HepG2 (cell line): Measurements from ENCODE around the gene PRDX5. TPM values are rescaled to one million over a fixed set of nuclear protein-coding genes. Genes with fewer than 3 reads are reported as not detected.

ENCODE experiments used
- ATAC-seq: fragments of 200-7000 bp; cut with Tn5 transposase; 3 replicates; pipeline ENCODE4 v1.9.1; 2020; ENCODE audit warnings: mild to moderate bottlenecking, moderate library complexity
- BruUV-seq: library from RNA; stranded (reverse); fragments of 400-500 nt; replicated peaks from 2 replicates; lab custom pipeline; 2021; lab: Mats Ljungman, UMichigan
- CTCF ChIA-PET: fragments of 300-600 bp; formaldehyde crosslinking; extraction: SDS; loops from one replicate; lab custom pipeline; 2021; ENCODE audit warnings: low total read pairs, inconsistent platforms, low intra/inter-chr PET ratio; lab: Yijun Ruan, JAX
- POLR2A ChIA-PET: fragments of 350-600 bp; sonication (Branson Sonifier 250); formaldehyde crosslinking; loops from one replicate; lab custom pipeline; 2020; ENCODE audit warnings: antibody characterized with exemption, inconsistent platforms; lab: Yijun Ruan, JAX
- DNase-seq: peaks from one replicate; pipeline ENCODE4 v3.0.0-alpha.2; 2015; ENCODE audit warnings: low spot score
- FAIRE-seq: peaks from 3 replicates; lab custom pipeline; 2011; peaks lifted over from hg19 to GRCh38; lab: Jason Lieb, UNC
- H2AFZ ChIP-seq: one replicate; pipeline ENCODE4 v1.6.1; 2011; ENCODE audit warnings: low read length, inconsistent platforms
- H3K27ac ChIP-seq: fragments of 300-600 bp; 3 replicates; pipeline ENCODE4 v1.8.0; 2011; ENCODE audit warnings: mixed run types, mild to moderate bottlenecking, mixed read lengths, low read length, inconsistent platforms; ENCODE audit not compliant: insufficient read depth; ENCODE audit errors: extremely low read length
- H3K27me3 ChIP-seq, 2 experiments: fragments of 200-600 bp in 1 of 2; 2 replicates in 1 of 2; 3 replicates in 1 of 2; pipeline versions ENCODE4 v1.6.0 to v1.8.0; 2011; ENCODE audit warnings: low read length in 2 of 2, mild to moderate bottlenecking in 2 of 2, moderate library complexity in 2 of 2, inconsistent platforms in 1 of 2; ENCODE audit not compliant: insufficient read depth in 2 of 2, control insufficient read depth in 1 of 2
- H3K36me3 ChIP-seq, 2 experiments: fragments of 200-600 bp in 1 of 2; replicated peaks in 1 of 2; 2 replicates in 1 of 2; 3 replicates in 1 of 2; pipeline versions ENCODE4 v1.5.1 to v1.8.0; 2011; ENCODE audit warnings: low read length in 2 of 2, inconsistent platforms in 1 of 2; ENCODE audit not compliant: insufficient read depth in 2 of 2, control insufficient read depth in 1 of 2
- H3K4me1 ChIP-seq: 2 replicates; pipeline ENCODE4 v1.5.1; 2012; ENCODE audit warnings: low read length, inconsistent platforms; ENCODE audit not compliant: insufficient read depth
- H3K4me2 ChIP-seq: 2 replicates; pipeline ENCODE4 v1.6.0; 2011; ENCODE audit warnings: low read depth, low read length, inconsistent platforms
- H3K4me3 ChIP-seq, 3 experiments: fragments of 200-600 bp in 1 of 3; sonication (generic), shearing (Covaris generic) in 1 of 3; replicated peaks in 1 of 3; 2 replicates each; pipeline ENCODE4 v1.5.1; 2011 to 2016; ENCODE audit warnings: low read length in 3 of 3, inconsistent platforms in 2 of 3, low read depth in 2 of 3, mild to moderate bottlenecking in 2 of 3, control low read depth in 1 of 3, mixed read lengths in 1 of 3; ENCODE audit not compliant: insufficient read depth in 1 of 3
- H3K79me2 ChIP-seq: one replicate; pipeline ENCODE4 v1.6.1; 2011; ENCODE audit warnings: low read length, inconsistent platforms; ENCODE audit not compliant: insufficient read depth
- H3K9ac ChIP-seq: 2 replicates; pipeline ENCODE4 v1.6.0; 2011; ENCODE audit warnings: mild to moderate bottlenecking, low read depth, low read length, inconsistent platforms; ENCODE audit not compliant: insufficient read depth
- H3K9me3 ChIP-seq: 2 replicates; pipeline ENCODE4 v1.5.1; 2012; ENCODE audit warnings: mild to moderate bottlenecking, low read length
- H4K20me1 ChIP-seq: 2 replicates; pipeline ENCODE4 v1.6.0; 2011; ENCODE audit warnings: inconsistent platforms, mild to moderate bottlenecking, low read length, moderate library complexity; ENCODE audit not compliant: insufficient read depth
- ERF ChIP-seq: IDR thresholded peaks from 2 replicates; pipeline ENCODE4 v1.6.1; 2018; ENCODE audit warnings: missing biosample characterization, missing genetic modification reagents
- MIXL1 ChIP-seq: IDR thresholded peaks from 2 replicates; pipeline ENCODE4 v1.6.1; 2016
- NKX3-1 ChIP-seq: sonication (generic); formaldehyde crosslinking; IDR thresholded peaks from 2 replicates; pipeline ENCODE4 v1.5.0; 2020; ENCODE audit warnings: missing genetic modification reagents
- RCOR2 ChIP-seq: IDR thresholded peaks from 2 replicates; pipeline ENCODE4 v1.6.1; 2016; ENCODE audit warnings: missing biosample characterization, missing genetic modification reagents
- SOX5 ChIP-seq: IDR thresholded peaks from 2 replicates; pipeline ENCODE4 v1.6.1; 2016; ENCODE audit warnings: borderline replicate concordance
- ZBTB2 ChIP-seq: sonication (generic); formaldehyde crosslinking; IDR thresholded peaks from 2 replicates; pipeline ENCODE4 v1.8.0; 2022; ENCODE audit warnings: low read depth, missing genetic modification reagents
- ZFP37 ChIP-seq: sonication (generic); formaldehyde crosslinking; IDR thresholded peaks from 2 replicates; pipeline ENCODE4 v1.4.0; 2020; ENCODE audit warnings: missing genetic modification reagents, borderline replicate concordance
- ZNF136 ChIP-seq: sonication (generic); formaldehyde crosslinking; IDR thresholded peaks from 2 replicates; pipeline ENCODE4 v1.8.1; 2022; ENCODE audit warnings: low read depth, mild to moderate bottlenecking, moderate library complexity, missing genetic modification reagents
- ZNF510 ChIP-seq: sonication (generic); formaldehyde crosslinking; IDR thresholded peaks from 2 replicates; pipeline ENCODE4 v1.4.0; 2020; ENCODE audit warnings: low read depth, mild to moderate bottlenecking, missing genetic modification reagents
- ZNF616 ChIP-seq: sonication (generic); formaldehyde crosslinking; IDR thresholded peaks from 2 replicates; pipeline ENCODE4 v1.5.0; 2020; ENCODE audit warnings: low read depth, mild to moderate bottlenecking, missing genetic modification reagents
- WGBS: methylation state at CpG from one replicate; pipeline ENCODE4 v1.1.6; 2017; ENCODE audit warnings: low lambda C conversion rate; 5-methylcytosine and 5-hydroxymethylcytosine counted together
- in situ Hi-C: cut with HindIII; loops from 2 replicates; pipeline ENCODE4 v1.10.0; 2017; ENCODE audit warnings: low pct_unique_long_range_greater_than_20kb; ENCODE audit not compliant: extremely low pct_ligation_motif_present
- intact Hi-C: fragments of 100-400 bp; cut with micrococcal nuclease; formaldehyde crosslinking; loops from one replicate; pipeline ENCODE4 v1.10.0; 2022; ENCODE audit not compliant: unreplicated experiment
- polyA plus RNA-seq, 8 experiments: library from polyadenylated mRNA; depleted of rRNA in 3 of 8; stranded (reverse) in 7 of 8; unstranded in 1 of 8; fragments of >200 nt; fragmentation: Illumina TruSeq in 4 of 8; extraction: Trizol in 4 of 8; gene quantifications; 2 replicates each; pipeline versions ENCODE4 v1.2.1 to v1.2.3, GENCODE V29; 2011 to 2016; ENCODE audit warnings: low read depth in 4 of 8, missing spikeins in 1 of 8, mixed read lengths in 1 of 8; ENCODE audit not compliant: insufficient read depth in 1 of 8
- total RNA-seq, 5 experiments: library from RNA; depleted of rRNA; stranded (reverse); fragments of >200 nt; fragmentation: Illumina TruSeq; extraction: Trizol; gene quantifications; 2 replicates each; pipeline ENCODE4 v1.2.3, GENCODE V29; 2016; ENCODE audit warnings: low read depth in 1 of 5
- TF ChIP-seq, protein P1 (sequence below): sonication (generic); formaldehyde crosslinking; IDR thresholded peaks from 2 replicates; pipeline ENCODE4 v1.8.0; 2022; ENCODE audit warnings: mild to moderate bottlenecking, missing genetic modification reagents; ENCODE audit not compliant: insufficient replicate concordance
- TF ChIP-seq, protein P2 (sequence below): IDR thresholded peaks from 2 replicates; pipeline ENCODE4 v1.4.0; 2020; ENCODE audit warnings: mild to moderate bottlenecking, missing genetic modification reagents

PRDX5 gene
- total and polyA plus RNA-seq, 2 of the 13 experiments (the other 11 are each of a cell fraction or from before 2014, with no cell fraction given) = 215 to 311 TPM

GRCh38 chr11:64320556-64320955, 2.6 kb downstream of the PRDX5 start:
- peaks cover 1 to 20% of the 10 kb centered on the region in 2 experiments; a peak in 2 of 5 replicates for H3K36me3 ChIP-seq
- H3K27me3 ChIP-seq = no peaks in the 10 kb centered on the region; a peak in 1 of 5 replicates
- POLR2A ChIA-PET = interaction anchor here (0.9 kb wide), 1 partner anchor 11 kb away, joined by 5 read pairs; no protein-coding TSS in a partner anchor
- H3K4me2 ChIP-seq = no peak overlapping the region
- no peak overlapping the region for H2AFZ ChIP-seq
- intact Hi-C loops = no loop called here
- H3K9me3 ChIP-seq = no peaks in the 10 kb centered on the region
- no peak for TF ChIP-seq ZNF616
- TF ChIP-seq ZBTB2 (CRISPR knock-in tag) = no peak
- no peak for TF ChIP-seq ZFP37
- TF ChIP-seq NKX3-1 = no peak
- TF ChIP-seq, protein P1, sequence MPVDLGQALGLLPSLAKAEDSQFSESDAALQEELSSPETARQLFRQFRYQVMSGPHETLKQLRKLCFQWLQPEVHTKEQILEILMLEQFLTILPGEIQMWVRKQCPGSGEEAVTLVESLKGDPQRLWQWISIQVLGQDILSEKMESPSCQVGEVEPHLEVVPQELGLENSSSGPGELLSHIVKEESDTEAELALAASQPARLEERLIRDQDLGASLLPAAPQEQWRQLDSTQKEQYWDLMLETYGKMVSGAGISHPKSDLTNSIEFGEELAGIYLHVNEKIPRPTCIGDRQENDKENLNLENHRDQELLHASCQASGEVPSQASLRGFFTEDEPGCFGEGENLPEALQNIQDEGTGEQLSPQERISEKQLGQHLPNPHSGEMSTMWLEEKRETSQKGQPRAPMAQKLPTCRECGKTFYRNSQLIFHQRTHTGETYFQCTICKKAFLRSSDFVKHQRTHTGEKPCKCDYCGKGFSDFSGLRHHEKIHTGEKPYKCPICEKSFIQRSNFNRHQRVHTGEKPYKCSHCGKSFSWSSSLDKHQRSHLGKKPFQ (CRISPR knock-in tag) = no peak
- no peak for TF ChIP-seq ERF (CRISPR knock-in tag)
- TF ChIP-seq MIXL1 (CRISPR knock-in tag) = no peak
- no peak for TF ChIP-seq RCOR2
- no peak for TF ChIP-seq ZNF136 (CRISPR knock-in tag)
- TF ChIP-seq, protein P2, sequence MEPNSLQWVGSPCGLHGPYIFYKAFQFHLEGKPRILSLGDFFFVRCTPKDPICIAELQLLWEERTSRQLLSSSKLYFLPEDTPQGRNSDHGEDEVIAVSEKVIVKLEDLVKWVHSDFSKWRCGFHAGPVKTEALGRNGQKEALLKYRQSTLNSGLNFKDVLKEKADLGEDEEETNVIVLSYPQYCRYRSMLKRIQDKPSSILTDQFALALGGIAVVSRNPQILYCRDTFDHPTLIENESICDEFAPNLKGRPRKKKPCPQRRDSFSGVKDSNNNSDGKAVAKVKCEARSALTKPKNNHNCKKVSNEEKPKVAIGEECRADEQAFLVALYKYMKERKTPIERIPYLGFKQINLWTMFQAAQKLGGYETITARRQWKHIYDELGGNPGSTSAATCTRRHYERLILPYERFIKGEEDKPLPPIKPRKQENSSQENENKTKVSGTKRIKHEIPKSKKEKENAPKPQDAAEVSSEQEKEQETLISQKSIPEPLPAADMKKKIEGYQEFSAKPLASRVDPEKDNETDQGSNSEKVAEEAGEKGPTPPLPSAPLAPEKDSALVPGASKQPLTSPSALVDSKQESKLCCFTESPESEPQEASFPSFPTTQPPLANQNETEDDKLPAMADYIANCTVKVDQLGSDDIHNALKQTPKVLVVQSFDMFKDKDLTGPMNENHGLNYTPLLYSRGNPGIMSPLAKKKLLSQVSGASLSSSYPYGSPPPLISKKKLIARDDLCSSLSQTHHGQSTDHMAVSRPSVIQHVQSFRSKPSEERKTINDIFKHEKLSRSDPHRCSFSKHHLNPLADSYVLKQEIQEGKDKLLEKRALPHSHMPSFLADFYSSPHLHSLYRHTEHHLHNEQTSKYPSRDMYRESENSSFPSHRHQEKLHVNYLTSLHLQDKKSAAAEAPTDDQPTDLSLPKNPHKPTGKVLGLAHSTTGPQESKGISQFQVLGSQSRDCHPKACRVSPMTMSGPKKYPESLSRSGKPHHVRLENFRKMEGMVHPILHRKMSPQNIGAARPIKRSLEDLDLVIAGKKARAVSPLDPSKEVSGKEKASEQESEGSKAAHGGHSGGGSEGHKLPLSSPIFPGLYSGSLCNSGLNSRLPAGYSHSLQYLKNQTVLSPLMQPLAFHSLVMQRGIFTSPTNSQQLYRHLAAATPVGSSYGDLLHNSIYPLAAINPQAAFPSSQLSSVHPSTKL = no peak
- TF ChIP-seq ZNF510 = no peak
- no peak for TF ChIP-seq SOX5 (CRISPR knock-in tag)
- BruUV-seq = no TSS peak
- WGBS = 100% methylated on average over 6 of the region's 7 CpGs
- H4K20me1 ChIP-seq = no peaks in the 10 kb centered on the region
- in situ Hi-C loops = no loop called here
- no peak overlapping the region for H3K9ac ChIP-seq
- no peak overlapping the region for H3K27ac ChIP-seq
- peaks cover 15% of the 10 kb centered on the region for H3K79me2 ChIP-seq
- DNase-seq (no peak), FAIRE-seq (no peak), ATAC-seq (no peak)
- CTCF ChIA-PET = no interaction called here
- H3K4me1 ChIP-seq = peaks cover 22% of the 10 kb centered on the region
- H3K4me3 ChIP-seq = no peak overlapping the region
